Skeletal muscle tissue (tissue), 4 donors: ENCODE data around the gene SPATA2. TPM values are rescaled to one million over a fixed set of nuclear protein-coding genes. Genes with fewer than 3 reads are reported as not detected.
A peak's percentile ranks its signal among the peaks of the same experiment; 100 is the strongest.

Experiments
- H3K27ac ChIP-seq: one replicate; pipeline ENCODE4 v1.7.0; 2013; ENCODE audit warnings: mild to moderate bottlenecking, low read depth, low read length, inconsistent platforms
- H3K27me3 ChIP-seq, 3 donors: one replicate each; pipeline ENCODE4 v1.7.0; 2013; ENCODE audit warnings: low read length in 3 of 3; ENCODE audit not compliant: control insufficient read depth in 3 of 3, insufficient read depth in 3 of 3
- H3K36me3 ChIP-seq, 3 donors: one replicate each; pipeline ENCODE4 v1.7.0; 2013; ENCODE audit warnings: low read length in 3 of 3; ENCODE audit not compliant: control insufficient read depth in 3 of 3, insufficient read depth in 3 of 3
- H3K4me1 ChIP-seq, 3 donors: one replicate each; pipeline ENCODE4 v1.7.0; 2013; ENCODE audit warnings: low read length in 3 of 3, mild to moderate bottlenecking in 3 of 3; ENCODE audit not compliant: control insufficient read depth in 3 of 3, insufficient read depth in 3 of 3
- H3K4me3 ChIP-seq, 3 donors: one replicate each; pipeline ENCODE4 v1.7.0; 2013; ENCODE audit warnings: low read length in 3 of 3
- H3K9ac ChIP-seq, 3 donors: one replicate each; pipeline ENCODE4 v1.7.0; 2013; ENCODE audit warnings: low read length in 3 of 3, mild to moderate bottlenecking in 3 of 3, moderate library complexity in 2 of 3, low read depth in 1 of 3
- H3K9me3 ChIP-seq, 3 donors: one replicate each; pipeline ENCODE4 v1.7.0; 2013; ENCODE audit warnings: low read length in 3 of 3; ENCODE audit not compliant: control insufficient read depth in 3 of 3
- total RNA-seq: library from RNA; depleted of rRNA; stranded (reverse); fragments of >200 nt; gene quantifications from one replicate; pipeline ENCODE4 v1.2.3, GENCODE V29; 2014
- donor health status: Osteomylitis.

SPATA2 gene
- total RNA-seq, 1 donor from 2014 or later = 1.0 TPM

DNA sequence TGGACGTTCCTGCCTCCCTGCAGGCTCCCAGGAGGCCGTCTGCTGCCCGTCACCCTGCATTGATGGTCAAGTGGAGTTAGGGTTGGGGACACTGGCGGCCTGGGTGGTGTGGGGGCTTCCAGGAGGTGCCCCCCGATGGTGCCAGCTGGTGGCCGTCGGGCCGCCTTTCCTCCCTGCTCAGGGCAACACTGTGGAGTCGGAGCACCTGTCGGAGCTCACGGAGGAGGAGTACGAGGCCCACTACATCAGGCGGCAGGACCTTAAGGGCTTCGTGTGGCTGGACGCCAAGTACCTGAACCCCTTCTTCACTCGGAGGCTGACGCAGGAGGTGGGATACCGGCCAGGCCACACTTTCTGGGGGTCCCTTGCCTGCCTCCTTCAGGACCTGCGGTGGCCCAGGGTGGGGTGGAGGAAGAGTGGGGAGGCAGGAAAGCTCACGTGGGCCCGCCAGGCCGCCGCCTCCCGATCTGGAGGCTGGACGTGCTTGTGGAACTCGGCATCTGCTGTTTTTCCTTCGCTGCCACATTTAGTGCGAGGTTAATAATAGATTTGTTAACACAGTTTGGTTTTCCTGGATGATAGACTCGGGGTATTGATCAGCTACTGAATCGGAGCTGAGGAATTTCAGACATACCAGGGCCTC is 28.6 kb downstream of the SPATA2 start:
- H3K27ac ChIP-seq = peak overlapping the region; percentile 68
- peak overlapping the region in 2 of 3 donors; percentile 14 to 57 for H3K9ac ChIP-seq
- H3K4me3 ChIP-seq = no peak overlapping the region
- peaks cover 17 to 29% (median 23%) of the 10 kb centered on the region in 3 donors for H3K4me1 ChIP-seq
- H3K36me3 ChIP-seq = peaks cover 37 to 52% (median 40%) of the 10 kb centered on the region in 3 donors
- no peaks in the 10 kb centered on the region for H3K27me3 ChIP-seq
- H3K9me3 ChIP-seq = no peaks in the 10 kb centered on the region

- no peak overlapping the region for H3K4me3 ChIP-seq
Observed at GRCh38 chr20:49885558-49886332, 29.6 kb downstream of the SPATA2 start.

DNA sequence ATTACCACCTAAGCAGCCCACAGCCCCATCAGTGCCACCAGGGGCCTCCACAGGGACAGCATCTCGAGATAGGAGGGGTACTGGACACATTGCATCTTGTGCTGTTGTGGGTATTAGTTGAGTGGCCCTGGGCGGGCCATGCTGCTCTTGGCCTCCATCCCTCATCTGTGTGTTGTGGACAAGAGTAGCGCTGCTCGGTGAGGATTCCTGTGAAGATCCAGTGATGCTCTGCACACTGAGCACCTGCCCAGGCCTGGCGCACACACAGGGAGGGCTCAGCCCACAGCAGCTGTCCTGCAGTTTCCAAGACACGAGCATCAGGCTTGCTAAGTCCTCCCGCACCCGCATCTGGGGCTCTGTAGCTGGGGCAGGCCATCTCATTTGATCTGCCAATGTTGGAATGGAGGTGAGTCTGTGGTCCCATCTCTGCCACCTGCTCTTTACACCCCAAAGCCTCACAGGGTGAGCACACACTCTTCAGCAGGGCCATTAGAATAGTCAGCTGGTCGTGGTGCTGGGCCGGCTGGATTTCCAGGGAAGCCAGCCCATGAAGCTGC is 32.0 kb downstream of the SPATA2 start:
- H3K4me3 ChIP-seq = no peak overlapping the region
- no peak overlapping the region for H3K9ac ChIP-seq
- no peaks in the 10 kb centered on the region for H3K9me3 ChIP-seq
- no peaks in the 10 kb centered on the region for H3K27me3 ChIP-seq
- H3K27ac ChIP-seq = no peak overlapping the region
- H3K4me1 ChIP-seq = peaks cover 11 to 18% (median 14%) of the 10 kb centered on the region in 3 donors
- H3K36me3 ChIP-seq = peaks cover 41 to 64% (median 51%) of the 10 kb centered on the region in 3 donors

More at GRCh38 chr20:49885558-49886332, 29.6 kb downstream of the SPATA2 start:
- Histone ChIP-seq H3K4me1 (peaks cover 17 to 29% (median 23%) of the 10 kb centered on the region in 3 donors), H3K9ac (no peak overlapping the region), H3K36me3 (peaks cover 43 to 55% (median 44%) of the 10 kb centered on the region in 3 donors), H3K27ac (no peak overlapping the region), H3K9me3 (no peaks in the 10 kb centered on the region), H3K27me3 (no peaks in the 10 kb centered on the region)

GRCh38 chr20:49882171-49882970 is 33.0 kb downstream of the SPATA2 start:
- Histone ChIP-seq H3K4me1 (peaks cover 3 to 9% (median 5%) of the 10 kb centered on the region in 3 donors), H3K36me3 (peaks cover 40 to 62% (median 57%) of the 10 kb centered on the region in 3 donors), H3K9ac (no peak overlapping the region), H3K4me3 (no peak overlapping the region), H3K27me3 (no peaks in the 10 kb centered on the region), H3K27ac (no peak overlapping the region), H3K9me3 (no peaks in the 10 kb centered on the region)

DNA sequence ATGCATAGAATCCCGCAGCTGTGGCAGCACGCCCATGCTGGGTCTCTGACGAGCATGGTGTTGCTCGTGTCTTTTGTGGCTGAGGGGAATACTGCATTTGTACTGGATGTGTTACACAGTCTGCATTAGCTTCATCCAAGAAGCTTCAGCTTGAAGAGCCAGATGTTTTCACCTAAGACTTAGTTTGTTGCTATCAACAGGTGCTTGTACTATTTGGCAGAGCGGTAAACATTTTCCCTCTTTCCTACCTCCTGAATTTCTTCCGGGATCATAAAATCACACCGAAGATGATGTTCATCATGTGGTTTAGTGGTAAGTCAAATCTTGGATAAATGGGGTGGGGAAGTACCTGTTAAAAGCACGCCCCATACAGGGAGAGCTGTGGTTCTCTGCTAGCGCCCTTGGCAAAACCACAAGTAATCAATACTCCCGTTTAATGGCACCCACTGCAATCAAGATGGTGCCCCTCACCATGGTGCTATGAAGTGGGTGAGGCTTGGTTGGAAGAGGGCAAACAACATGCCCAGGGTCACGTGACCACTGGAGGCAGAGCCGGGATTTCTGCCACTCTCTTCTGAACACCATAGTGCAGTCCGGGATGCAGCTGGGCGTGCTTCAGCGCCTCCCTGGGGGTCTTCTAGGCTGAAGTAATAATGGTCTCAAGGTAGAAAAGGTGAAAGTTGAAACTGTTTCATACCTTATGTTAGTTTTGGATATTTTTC is 34.4 kb downstream of the SPATA2 start:
- Histone ChIP-seq H3K4me3 (no peak overlapping the region), H3K9ac (no peak overlapping the region), H3K27me3 (no peaks in the 10 kb centered on the region), H3K27ac (no peak overlapping the region), H3K4me1 (no peaks in the 10 kb centered on the region), H3K9me3 (no peaks in the 10 kb centered on the region), H3K36me3 (peaks cover 41 to 61% (median 58%) of the 10 kb centered on the region in 3 donors)

DNA sequence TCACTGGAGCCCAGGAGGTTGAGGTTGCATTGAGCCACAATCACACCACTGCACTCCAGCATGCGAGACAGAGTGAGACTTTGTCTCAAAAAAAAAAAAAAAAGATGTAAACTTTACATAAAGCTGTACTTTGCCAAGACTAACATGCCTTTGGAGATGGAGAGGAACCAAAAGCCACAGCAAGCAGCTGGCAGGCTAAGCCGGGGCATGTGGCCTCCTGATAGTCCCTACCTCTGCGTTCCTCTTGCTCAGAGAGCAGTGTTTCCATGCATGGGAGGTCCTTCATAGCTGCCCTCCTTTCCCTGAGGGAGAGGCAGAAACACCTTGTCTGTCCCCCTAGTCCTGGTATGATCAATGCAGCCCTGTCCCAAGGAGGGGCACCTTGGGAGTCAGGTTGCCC is 35.2 kb downstream of the SPATA2 start:
- H3K27ac ChIP-seq = no peak overlapping the region
- H3K36me3 ChIP-seq = peaks cover 39 to 57% (median 56%) of the 10 kb centered on the region in 3 donors
- H3K4me1 ChIP-seq = no peaks in the 10 kb centered on the region

GRCh38 chr20:49878977-49879376 is 36.4 kb downstream of the SPATA2 start:
- no peak overlapping the region for H3K27ac ChIP-seq
- no peaks in the 10 kb centered on the region for H3K4me1 ChIP-seq
- no peaks in the 10 kb centered on the region for H3K9me3 ChIP-seq
- peaks cover 32 to 57% (median 55%) of the 10 kb centered on the region in 3 donors for H3K36me3 ChIP-seq
- no peak overlapping the region for H3K9ac ChIP-seq
- H3K27me3 ChIP-seq = no peaks in the 10 kb centered on the region
- no peak overlapping the region for H3K4me3 ChIP-seq

More for the DNA sequence above, 35.2 kb downstream of the SPATA2 start:
- H3K4me3 ChIP-seq = no peak overlapping the region
- H3K9me3 ChIP-seq = no peaks in the 10 kb centered on the region
- no peak overlapping the region for H3K9ac ChIP-seq
- no peaks in the 10 kb centered on the region for H3K27me3 ChIP-seq

- H3K36me3 ChIP-seq = peaks cover 23 to 46% (median 45%) of the 10 kb centered on the region in 3 donors
Observed at GRCh38 chr20:49877386-49877921, 37.9 kb downstream of the SPATA2 start.

DNA sequence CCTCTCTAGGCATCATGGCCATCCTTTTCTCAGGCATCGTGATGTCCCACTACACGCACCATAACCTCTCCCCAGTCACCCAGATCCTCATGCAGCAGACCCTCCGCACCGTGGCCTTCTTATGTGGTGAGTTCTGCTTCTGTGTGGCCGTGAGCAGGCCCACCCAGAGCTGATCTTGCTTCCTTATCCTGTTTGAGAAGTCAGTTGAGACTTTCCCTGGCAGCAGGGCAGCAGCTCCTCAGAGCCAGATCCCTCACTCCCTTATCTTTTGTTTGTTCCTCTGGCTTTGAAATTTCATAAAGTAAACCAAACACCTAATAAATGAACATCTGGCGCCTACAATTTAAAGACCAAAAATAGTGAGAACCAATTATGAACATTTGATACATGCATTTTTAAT is 40.6 kb downstream of the SPATA2 start:
- H3K9me3 ChIP-seq = no peaks in the 10 kb centered on the region
- peaks cover 11 to 44% (median 32%) of the 10 kb centered on the region in 3 donors for H3K36me3 ChIP-seq
- peaks cover 0 to 9% (median 7%) of the 10 kb centered on the region in 3 donors for H3K4me1 ChIP-seq
- H3K27ac ChIP-seq = no peak overlapping the region
- no peak overlapping the region for H3K4me3 ChIP-seq
- H3K27me3 ChIP-seq = no peaks in the 10 kb centered on the region
- no peak overlapping the region for H3K9ac ChIP-seq

More at GRCh38 chr20:49877386-49877921, 37.9 kb downstream of the SPATA2 start:
- Histone ChIP-seq H3K9ac (no peak overlapping the region), H3K4me1 (no peaks in the 10 kb centered on the region), H3K4me3 (no peak overlapping the region), H3K9me3 (no peaks in the 10 kb centered on the region), H3K27ac (no peak overlapping the region), H3K27me3 (no peaks in the 10 kb centered on the region)
